OCI-LY1 (cell line): ENCODE results near the gene KCNK17.

ENCODE experiments used
- CTCF ChIP-seq: fragments of 200-600 bp; sonication (generic), shearing (Covaris generic); IDR thresholded peaks from 2 replicates; pipeline ENCODE4 v1.5.1; 2017; ENCODE audit warnings: mild to moderate bottlenecking, antibody characterized with exemption, low read length, moderate library complexity, mixed read lengths
- EZH2 ChIP-seq: fragments of 200-600 bp; sonication (generic), shearing (Covaris generic); IDR thresholded peaks from 2 replicates; pipeline ENCODE4 v1.8.0; 2017; ENCODE audit warnings: borderline replicate concordance, mixed run types, mild to moderate bottlenecking, antibody characterized with exemption, low read length, moderate library complexity, mixed read lengths

- TF ChIP-seq CTCF: no peak
- TF ChIP-seq EZH2: no peak
Measured at GRCh38 chr6:39317256-39317655, 3.0 kb upstream of the KCNK17 start.
